ENCODE data around the gene KDM2A. TPM values are rescaled to one million over a fixed set of nuclear protein-coding genes. Genes with fewer than 3 reads are reported as not detected.
A peak's percentile ranks its signal among the peaks of the same experiment; 100 is the strongest.

Gene KDM2A
- total and polyA plus RNA-seq, 2 of the 13 experiments (the other 11 are each of a cell fraction or from before 2014, with no cell fraction given) = 31.3 to 31.4 TPM

DNA sequence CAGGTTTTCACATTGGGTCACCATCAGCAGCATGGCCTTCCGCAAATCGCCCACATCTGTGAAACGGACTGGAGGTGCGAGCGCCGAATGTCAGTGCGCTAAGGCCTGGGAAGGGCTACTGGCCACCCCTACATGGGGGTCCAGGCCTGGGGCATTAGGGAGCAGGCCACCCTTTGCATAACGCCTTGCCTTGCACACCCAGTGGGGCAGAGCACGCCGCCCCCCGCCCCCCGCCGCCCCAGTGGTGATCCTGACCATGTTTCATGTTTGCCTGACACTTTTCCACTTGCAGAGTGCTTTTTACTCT lies 149.9 kb downstream of the KDM2A start:
- Histone ChIP-seq H3K9ac (ENCODE audit: insufficient read depth, low read depth, low read length) (no peak overlapping the region), H3K36me3 (replicated peaks in 1 of 2; ENCODE audit: control insufficient read depth in 1 of 2, insufficient read depth in 2 of 2, low read length in 2 of 2) (peaks cover 12 to 45% of the 10 kb centered on the region in 2 experiments), H3K4me2 (ENCODE audit: low read depth, low read length) (no peak overlapping the region; the same call in 1 of the 2 replicates), H3K4me3 (replicated peaks in 1 of 3; ENCODE audit: insufficient read depth in 1 of 3, low read depth in 2 of 3, low read length in 3 of 3) (no peak overlapping the region; a peak in 1 of 6 replicates), H2AFZ (ENCODE audit: low read length) (no peak overlapping the region), H3K79me2 (ENCODE audit: insufficient read depth, low read length) (peaks cover 66% of the 10 kb centered on the region), H3K9me3 (ENCODE audit: low read length) (no peaks in the 10 kb centered on the region), H3K4me1 (ENCODE audit: insufficient read depth, low read length) (peaks cover 44% of the 10 kb centered on the region), H4K20me1 (ENCODE audit: insufficient read depth, low read length) (peaks cover 30% of the 10 kb centered on the region), H3K27ac (ENCODE audit: extremely low read length, insufficient read depth, low read length) (no peak overlapping the region), H3K27me3 (ENCODE audit: control insufficient read depth in 1 of 2, insufficient read depth in 2 of 2, low read length in 2 of 2) (no peaks in the 10 kb centered on the region)
- CTCF ChIA-PET (ENCODE audit: low intra/inter-chr PET ratio, low total read pairs) = no interaction called here
- no peak for TF ChIP-seq XRCC5 (optimal IDR thresholded peaks at IDR 0.05; ENCODE audit: low read length)
- no peak for TF ChIP-seq JARID2 (CRISPR knock-in tag; IDR thresholded peaks at IDR 0.05; ENCODE audit: insufficient replicate concordance)
- TF ChIP-seq ZNF768 (CRISPR knock-in tag; IDR thresholded peaks at IDR 0.05) = 0 out of 2 replicates have a peak, but pooled peaks have one; percentile 8
- TF ChIP-seq ISX (CRISPR knock-in tag; conservative IDR thresholded peaks at IDR 0.05) = no peak
- TF ChIP-seq KLF6 (CRISPR knock-in tag; IDR thresholded peaks at IDR 0.05) = no peak
- no peak for TF ChIP-seq THRA (CRISPR knock-in tag; IDR thresholded peaks at IDR 0.05; ENCODE audit: borderline replicate concordance)
- TF ChIP-seq RBFOX2 (IDR thresholded peaks at IDR 0.05; ENCODE audit: low read depth, low read length) = peak; percentile 32; the same call in 1 of the 2 replicates
- no peak for FAIRE-seq
- in situ Hi-C loops (cut with HindIII; ENCODE audit: extremely low pct_ligation_motif_present, low pct_unique_long_range_greater_than_20kb) (no loop called here), intact Hi-C loops (cut with micrococcal nuclease; ENCODE audit: unreplicated experiment) (no loop called here)
- POLR2A ChIA-PET = interaction anchor here (4.5 kb wide), 1 partner anchor 19 kb away, joined by 19 read pairs; the partner anchor contains the start of gene ANKRD13D
- BruUV-seq (replicated peaks) = no TSS peak
- 100% methylated on average over 11 of the region's 13 CpGs for WGBS (ENCODE audit: low lambda C conversion rate)
- DNase-seq (ENCODE audit: low spot score) = no peak
- ATAC-seq = no peak
